ENCODE results near the gene SLC49A3. TPM values are rescaled to one million over a fixed set of nuclear protein-coding genes. Genes with fewer than 3 reads are reported as not detected.

The SLC49A3 gene
- total RNA-seq, 1 donor = 3.9 TPM

DNA sequence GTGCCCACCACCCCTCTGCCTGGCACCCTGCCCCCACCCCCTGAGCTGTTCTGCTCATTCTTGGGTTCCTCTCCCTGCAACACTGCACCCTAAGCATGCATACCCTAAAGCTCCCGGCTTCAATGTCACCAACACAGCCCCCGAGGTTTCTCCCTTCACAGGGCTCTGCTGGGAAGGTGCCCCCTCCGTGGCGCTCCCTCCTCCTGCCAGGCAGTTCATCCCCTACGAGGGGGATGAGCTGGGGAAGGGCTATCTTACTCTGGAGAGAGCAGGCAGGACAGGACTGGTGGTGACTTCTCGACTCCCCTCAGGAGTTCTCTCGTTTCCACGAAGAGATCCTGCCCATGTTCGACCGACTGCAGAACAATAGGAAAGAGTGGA lies 21.4 kb downstream of the SLC49A3 start:
- TF ChIP-seq, protein P1, sequence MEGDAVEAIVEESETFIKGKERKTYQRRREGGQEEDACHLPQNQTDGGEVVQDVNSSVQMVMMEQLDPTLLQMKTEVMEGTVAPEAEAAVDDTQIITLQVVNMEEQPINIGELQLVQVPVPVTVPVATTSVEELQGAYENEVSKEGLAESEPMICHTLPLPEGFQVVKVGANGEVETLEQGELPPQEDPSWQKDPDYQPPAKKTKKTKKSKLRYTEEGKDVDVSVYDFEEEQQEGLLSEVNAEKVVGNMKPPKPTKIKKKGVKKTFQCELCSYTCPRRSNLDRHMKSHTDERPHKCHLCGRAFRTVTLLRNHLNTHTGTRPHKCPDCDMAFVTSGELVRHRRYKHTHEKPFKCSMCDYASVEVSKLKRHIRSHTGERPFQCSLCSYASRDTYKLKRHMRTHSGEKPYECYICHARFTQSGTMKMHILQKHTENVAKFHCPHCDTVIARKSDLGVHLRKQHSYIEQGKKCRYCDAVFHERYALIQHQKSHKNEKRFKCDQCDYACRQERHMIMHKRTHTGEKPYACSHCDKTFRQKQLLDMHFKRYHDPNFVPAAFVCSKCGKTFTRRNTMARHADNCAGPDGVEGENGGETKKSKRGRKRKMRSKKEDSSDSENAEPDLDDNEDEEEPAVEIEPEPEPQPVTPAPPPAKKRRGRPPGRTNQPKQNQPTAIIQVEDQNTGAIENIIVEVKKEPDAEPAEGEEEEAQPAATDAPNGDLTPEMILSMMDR (IDR thresholded peaks at IDR 0.05; ENCODE audit: insufficient read depth, low read depth, low read length) = no peak
- H3K4me3 ChIP-seq (ENCODE audit: low read depth, low read length) = no peak overlapping the region
- DNase-seq (ENCODE audit: low read depth) = no peak

DNA sequence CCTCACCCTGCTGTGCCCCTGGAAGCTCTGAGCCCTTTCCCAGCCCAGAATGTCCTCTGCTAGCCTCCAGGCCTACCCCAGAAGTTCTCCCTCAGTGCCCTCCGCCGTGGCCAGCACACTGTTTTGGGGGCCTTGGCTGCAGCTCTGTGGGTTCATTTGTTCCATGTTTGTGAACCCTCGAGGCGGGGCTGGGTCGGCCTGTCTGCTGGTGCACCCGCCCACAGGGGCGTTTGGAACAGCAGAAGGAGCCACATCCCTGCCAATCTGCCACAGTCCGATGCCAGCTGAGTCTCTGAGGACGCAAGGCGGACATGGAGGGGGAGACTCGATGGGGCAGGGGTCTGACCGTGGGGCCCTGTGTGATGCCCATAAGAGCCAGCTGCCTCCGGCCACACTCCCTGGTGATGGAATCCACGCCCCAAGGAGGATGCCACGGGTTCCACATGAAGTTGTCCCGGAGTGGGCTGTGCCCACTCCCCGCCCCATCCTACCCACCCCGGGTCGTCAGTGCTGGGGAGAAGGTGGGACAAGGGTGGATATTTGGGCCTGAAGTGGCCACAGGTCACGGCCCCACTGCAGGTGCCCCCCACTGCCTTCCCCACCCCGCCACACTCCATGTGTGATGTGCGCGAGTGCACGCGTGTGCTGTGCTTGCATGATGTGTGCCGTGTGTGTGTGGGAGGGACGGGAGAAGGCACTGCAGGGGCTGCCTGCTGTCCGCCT lies 22.0 kb downstream of the SLC49A3 start:
- TF ChIP-seq, protein P1 (IDR thresholded peaks at IDR 0.05; ENCODE audit: insufficient read depth, low read depth, low read length) = no peak
- no peak overlapping the region for H3K4me3 ChIP-seq (ENCODE audit: low read depth, low read length)
- no peak for DNase-seq (ENCODE audit: low read depth)

DNA sequence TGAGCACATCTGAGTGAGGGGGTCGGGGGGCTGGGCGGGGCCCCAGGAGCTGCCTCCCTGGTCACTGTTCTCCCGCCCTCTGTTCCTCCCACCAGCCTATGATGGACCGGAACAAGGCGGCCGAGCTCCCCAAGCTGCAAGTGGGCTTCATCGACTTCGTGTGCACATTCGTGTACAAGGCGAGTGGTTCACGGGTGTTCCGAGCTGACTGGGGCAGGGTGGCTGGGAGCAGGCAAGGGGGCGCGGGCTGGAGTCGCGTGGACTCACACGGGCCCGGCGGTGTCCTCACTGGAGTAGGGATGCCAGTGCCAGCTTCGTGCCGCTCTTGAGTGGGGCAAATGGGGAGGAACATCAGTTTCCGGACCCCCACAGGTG lies 22.5 kb downstream of the SLC49A3 start:
- TF ChIP-seq, protein P1 (IDR thresholded peaks at IDR 0.05; ENCODE audit: insufficient read depth, low read depth, low read length) = no peak
- H3K4me3 ChIP-seq (ENCODE audit: low read depth, low read length) = no peak overlapping the region
- no peak for DNase-seq (ENCODE audit: low read depth)

DNA sequence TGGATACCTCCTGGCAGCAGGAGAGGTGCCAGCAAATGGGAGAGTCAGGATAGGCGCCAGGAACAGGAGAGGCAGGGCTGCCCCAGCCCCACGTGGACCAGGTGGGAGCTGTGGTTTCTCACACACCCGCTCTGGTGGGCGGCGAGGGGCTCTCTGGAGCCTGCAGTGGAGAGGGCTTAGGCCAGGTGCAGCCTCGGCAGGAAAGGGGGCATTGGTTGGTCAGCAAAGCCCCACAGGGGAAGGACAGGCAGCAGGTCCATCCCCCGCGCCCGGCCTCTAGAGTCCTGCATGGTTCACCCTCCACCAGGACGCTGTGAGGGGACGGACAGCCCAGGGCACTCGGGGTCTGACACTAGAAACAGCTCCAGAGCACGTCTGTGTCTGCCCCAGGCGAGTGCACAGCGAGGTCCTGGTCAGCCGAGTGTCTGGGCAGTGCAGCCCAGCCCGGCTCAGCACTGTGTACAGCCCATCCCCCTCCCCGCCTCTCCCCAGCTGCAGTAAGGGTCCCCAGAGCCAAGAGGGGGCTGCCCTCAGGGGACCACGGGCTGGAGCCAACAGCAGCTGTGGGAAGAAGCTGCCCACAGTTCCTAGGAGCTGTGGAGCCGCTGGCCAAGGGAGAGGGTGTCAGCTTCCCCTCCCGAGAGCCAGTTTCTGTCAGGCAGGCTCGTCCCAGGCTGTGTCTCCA lies 23.1 kb downstream of the SLC49A3 start:
- H3K4me3 ChIP-seq (ENCODE audit: low read depth, low read length) = no peak overlapping the region
- TF ChIP-seq, protein P1 (IDR thresholded peaks at IDR 0.05; ENCODE audit: insufficient read depth, low read depth, low read length) = no peak
- no peak for DNase-seq (ENCODE audit: low read depth)

DNA sequence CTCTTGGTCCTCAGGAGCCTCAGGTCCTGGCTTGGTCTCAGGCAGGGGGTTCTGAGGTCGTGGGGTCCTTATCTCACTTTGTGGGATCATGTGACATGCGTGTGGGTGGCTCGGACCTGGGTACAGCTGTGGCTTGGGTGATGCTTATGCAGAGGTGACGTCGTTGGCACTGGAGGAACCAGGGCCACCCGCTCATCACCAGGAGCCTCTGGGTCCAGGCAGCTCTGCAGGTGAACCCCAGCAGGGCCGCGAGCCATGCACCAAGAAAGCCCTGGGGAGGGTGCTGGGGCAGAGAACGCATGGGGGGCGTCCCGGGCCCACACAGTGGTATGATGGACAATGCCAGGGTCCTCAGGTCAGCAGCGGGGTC lies 23.6 kb downstream of the SLC49A3 start:
- no peak for DNase-seq (ENCODE audit: low read depth)
- no peak overlapping the region for H3K4me3 ChIP-seq (ENCODE audit: low read depth, low read length)
- TF ChIP-seq, protein P1 (IDR thresholded peaks at IDR 0.05; ENCODE audit: insufficient read depth, low read depth, low read length) = no peak

DNA sequence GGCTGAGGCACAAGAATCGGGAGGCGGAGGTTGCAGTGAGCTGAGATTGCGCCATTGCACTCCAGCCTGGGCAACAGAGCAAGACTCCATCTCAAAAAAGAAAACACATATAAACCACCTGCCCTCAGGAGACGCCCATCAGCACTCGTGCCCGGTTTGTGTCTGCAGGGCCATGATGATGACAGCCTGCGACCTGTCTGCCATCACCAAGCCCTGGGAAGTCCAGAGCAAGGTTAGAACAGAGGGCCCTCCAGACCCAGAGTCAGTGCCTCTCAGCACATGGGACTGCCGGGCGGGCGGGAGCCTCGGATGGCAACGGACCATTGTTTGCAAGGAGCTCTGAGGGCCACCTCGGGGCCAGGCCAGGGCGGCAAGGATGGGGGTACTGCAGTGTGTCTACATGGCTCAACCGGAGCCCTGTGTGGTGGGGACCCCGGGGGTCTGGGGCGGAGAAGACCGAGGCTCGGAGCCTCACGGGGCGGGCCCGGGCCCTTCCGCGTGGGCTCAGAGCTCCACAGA lies 24.2 kb downstream of the SLC49A3 start:
- TF ChIP-seq, protein P1 (IDR thresholded peaks at IDR 0.05; ENCODE audit: insufficient read depth, low read depth, low read length) = no peak
- DNase-seq (ENCODE audit: low read depth) = no peak
- H3K4me3 ChIP-seq (ENCODE audit: low read depth, low read length) = no peak overlapping the region

All from fibroblast of villous mesenchyme (primary cell).